Panc1 (cell line): ENCODE measurements around the gene HOXC9. TPM values are rescaled to one million over a fixed set of nuclear protein-coding genes. Genes with fewer than 3 reads are reported as not detected.

Experiments
- ATAC-seq: fragments of 200-7000 bp; cut with Tn5 transposase; 2 replicates; pipeline ENCODE4 v1.9.1; 2020; ENCODE audit warnings: mild to moderate bottlenecking, moderate library complexity
- BruUV-seq: library from RNA; stranded (reverse); fragments of 400-500 nt; replicated peaks from 2 replicates; lab custom pipeline; 2021; lab: Mats Ljungman, UMichigan
- CTCF ChIA-PET: fragments of 300-600 bp; sonication (Branson Sonifier 250); formaldehyde crosslinking; loops from one replicate; lab custom pipeline; 2022; ENCODE audit warnings: antibody characterized with exemption; lab: Charles Lee
- POLR2A ChIA-PET: fragments of 300-600 bp; sonication (Branson Sonifier 250); formaldehyde crosslinking; loops from one replicate; lab custom pipeline; 2022; ENCODE audit warnings: antibody characterized with exemption; lab: Charles Lee
- DNase-seq: peaks from one replicate; pipeline ENCODE4 v3.0.0-alpha.2; 2010; ENCODE audit warnings: low read depth, low spot score
- H3K27ac ChIP-seq: 2 replicates; pipeline ENCODE4 v1.5.1; 2011; ENCODE audit warnings: mild to moderate bottlenecking, low read length, inconsistent platforms
- H3K27me3 ChIP-seq: fragments of 200-500 bp; sonication (Bioruptor generic); 2 replicates; pipeline ENCODE4 v1.6.0; 2014; ENCODE audit warnings: low read length, inconsistent platforms; ENCODE audit not compliant: control insufficient read depth, insufficient read depth
- H3K36me3 ChIP-seq: fragments of 200-500 bp; sonication (Bioruptor generic); 2 replicates; pipeline ENCODE4 v1.5.1; 2014; ENCODE audit warnings: inconsistent platforms, mild to moderate bottlenecking, low read length, moderate library complexity; ENCODE audit not compliant: control insufficient read depth, insufficient read depth
- H3K4me1 ChIP-seq: 2 replicates; pipeline ENCODE4 v1.5.1; 2011; ENCODE audit warnings: inconsistent platforms, mild to moderate bottlenecking, low read length, moderate library complexity; ENCODE audit not compliant: control insufficient read depth, insufficient read depth
- H3K4me3 ChIP-seq, 2 experiments: 2 replicates each; pipeline ENCODE4 v1.5.1; 2011 to 2012; ENCODE audit warnings: low read depth in 2 of 2, low read length in 2 of 2, mild to moderate bottlenecking in 2 of 2, inconsistent platforms in 1 of 2, moderate library complexity in 1 of 2
- H3K9me3 ChIP-seq: fragments of 200-500 bp; sonication (Bioruptor generic); 2 replicates; pipeline ENCODE4 v1.5.1; 2014; ENCODE audit warnings: low read depth, mild to moderate bottlenecking, inconsistent platforms, low read length, moderate library complexity; ENCODE audit not compliant: control insufficient read depth, insufficient read depth
- CTCF ChIP-seq: fragments of 450-650 bp; IDR thresholded peaks from 2 replicates; pipeline ENCODE4 v1.5.1; 2017; ENCODE audit warnings: mild to moderate bottlenecking
- POLR2AphosphoS5 ChIP-seq: IDR thresholded peaks from 2 replicates; pipeline ENCODE4 v1.6.1; 2012; ENCODE audit warnings: mild to moderate bottlenecking, low read depth, low read length, moderate library complexity
- REST ChIP-seq, 2 experiments: IDR thresholded peaks; 2 replicates each; pipeline ENCODE4 v1.6.1; 2011 to 2012; ENCODE audit warnings: low read depth in 2 of 2, control low read depth in 1 of 2, low read length in 1 of 2, mild to moderate bottlenecking in 1 of 2, moderate library complexity in 1 of 2; ENCODE audit not compliant: insufficient read depth in 1 of 2
- SIN3A ChIP-seq: IDR thresholded peaks from 2 replicates; pipeline ENCODE4 v1.6.1; 2012; ENCODE audit warnings: low read depth, mild to moderate bottlenecking, low read length, moderate library complexity, borderline replicate concordance; ENCODE audit not compliant: insufficient read depth
- TCF7L2 ChIP-seq: IDR thresholded peaks from 2 replicates; pipeline ENCODE4 v1.6.1; 2011; ENCODE audit warnings: mild to moderate bottlenecking, low read depth, low read length, inconsistent platforms
- in situ Hi-C: cut with HindIII; loops from 2 replicates; pipeline ENCODE4 v1.10.0; 2016; ENCODE audit warnings: low sequenced_read_pairs, low pct_unique_long_range_greater_than_20kb
- intact Hi-C: fragments of 100-400 bp; cut with micrococcal nuclease; formaldehyde crosslinking; loops from one replicate; pipeline ENCODE4 v1.10.0; 2022; ENCODE audit not compliant: unreplicated experiment
- total RNA-seq: library from RNA; stranded (reverse); gene quantifications from one replicate; pipeline ENCODE4 v1.2.1, GENCODE V29; 2021; ENCODE audit not compliant: unreplicated experiment

Gene HOXC9
- total RNA-seq, 1 experiment from 2014 or later, result 37.2 TPM

- Histone ChIP-seq H3K4me3 (peak overlapping the region; percentile 66 to 67), H3K9me3 (no peaks in the 10 kb centered on the region), H3K4me1 (peaks cover 19% of the 10 kb centered on the region), H3K27me3 (no peaks in the 10 kb centered on the region), H3K27ac (peak overlapping the region; percentile 99), H3K36me3 (no peaks in the 10 kb centered on the region; the same call in 1 of the 2 replicates)
- DNase-seq (no peak), ATAC-seq (no peak)
- TF ChIP-seq TCF7L2 (no peak), CTCF (no peak), REST (IDR thresholded peaks at IDR 0.05; ENCODE audit: insufficient read depth in 1 of 2, low read depth in 2 of 2, low read length in 1 of 2) (no peak), POLR2AphosphoS5 (no peak; the same call in 1 of the 2 replicates), SIN3A (no peak)
- BruUV-seq, result no TSS peak
- intact Hi-C loops (loop anchor here (10.0 kb wide), 1 partner anchor 608 kb away; the partner anchor contains the start of gene SP1), in situ Hi-C loops (no loop called here)
- POLR2A ChIA-PET, result interaction anchor here (0.6 to 1.2 kb wide), 2 partner anchors 54 to 235 kb away, joined by 4 to 7 read pairs; partner anchors contain the start of gene HOXC13
- CTCF ChIA-PET, result interaction anchor here (0.5 to 1.2 kb wide), 4 partner anchors 12 to 247 kb away, joined by 3 to 9 read pairs (median 4); no protein-coding TSS in a partner anchor
Observed at GRCh38 chr12:53992377-53992889, 7.5 kb upstream of the HOXC9 start.

GRCh38 chr12:53993162-53994008, 6.6 kb upstream of the HOXC9 start:
- ChIA-PET POLR2A (interaction anchor here (0.6 kb wide), 2 partner anchors 11 to 55 kb away, joined by 4 to 5 read pairs; partner anchors contain the start of gene HOXC13), CTCF (interaction anchor here (1.2 kb wide), 1 partner anchor 11 kb away, joined by 3 read pairs; no protein-coding TSS in a partner anchor)
- peak overlapping the region; percentile 66 to 67 for H3K4me3 ChIP-seq
- DNase-seq (no peak), ATAC-seq (no peak)
- H3K4me1 ChIP-seq, result peaks cover 18% of the 10 kb centered on the region
- H3K27ac ChIP-seq, result peak overlapping the region; percentile 99
- in situ Hi-C loops, result no loop called here
- H3K9me3 ChIP-seq, result no peaks in the 10 kb centered on the region
- BruUV-seq, result no TSS peak
- no peaks in the 10 kb centered on the region; the same call in 1 of the 2 replicates for H3K36me3 ChIP-seq
- no peaks in the 10 kb centered on the region for H3K27me3 ChIP-seq
- TF ChIP-seq CTCF (no peak), TCF7L2 (no peak), SIN3A (no peak), REST (IDR thresholded peaks at IDR 0.05; ENCODE audit: insufficient read depth in 1 of 2, low read depth in 2 of 2, low read length in 1 of 2) (no peak), POLR2AphosphoS5 (no peak; the same call in 1 of the 2 replicates)
- intact Hi-C loops, result loop anchor here (10.0 kb wide), 1 partner anchor 609 kb away; the partner anchor contains the start of gene SP1
